ENCODE results near the gene KRT76.

GRCh38 chr12:52783563-52784316 lies 6.6 kb upstream of the KRT76 start:
- TF ChIP-seq CTCF (conservative IDR thresholded peaks at IDR 0.05; ENCODE audit: low read depth in 2 of 2) = no peak
- TF ChIP-seq EZH2 (IDR thresholded peaks at IDR 0.05; ENCODE audit: low read depth, unreplicated experiment) = no peak
- no peak for TF ChIP-seq POLR2AphosphoS5 (IDR thresholded peaks at IDR 0.05; ENCODE audit: low read depth)
- TF ChIP-seq REST (IDR thresholded peaks at IDR 0.05; ENCODE audit: unreplicated experiment) = no peak
- no peak for TF ChIP-seq ZNF462 (CRISPR knock-in tag; IDR thresholded peaks at IDR 0.05)
- no peak for TF ChIP-seq CREB1 (CRISPR knock-in tag; IDR thresholded peaks at IDR 0.05; ENCODE audit: low read depth)

Measured in GM23338 (cell line).